Uterus (tissue), 4 donors: ENCODE measurements around the gene PEX11B. TPM values are rescaled to one million over a fixed set of nuclear protein-coding genes. Genes with fewer than 3 reads are reported as not detected.

ENCODE experiments used
- DNase-seq, 2 donors: peaks; one replicate each; pipeline ENCODE4 v3.0.0-alpha.2; 2019 to 2020
- H3K27ac ChIP-seq, 2 donors: fragments of 200-600 bp; sonication (generic); 1 replicate in 1 of 2; 2 replicates in 1 of 2; pipeline ENCODE4 v1.5.1; 2016 to 2018
- H3K27me3 ChIP-seq, 2 donors: fragments of 200-600 bp; sonication (generic); one replicate each; pipeline ENCODE4 v1.5.1; 2018 to 2019; ENCODE audit warnings: control low read depth in 1 of 2
- H3K36me3 ChIP-seq, 2 donors: fragments of 200-600 bp; sonication (generic); one replicate each; pipeline ENCODE4 v1.5.1; 2019; ENCODE audit warnings: control low read depth in 1 of 2
- H3K4me1 ChIP-seq, 2 donors: fragments of 200-600 bp; sonication (generic); one replicate each; pipeline ENCODE4 v1.5.1; 2018 to 2019; ENCODE audit warnings: control low read depth in 1 of 2
- H3K4me3 ChIP-seq, 2 donors: fragments of 200-600 bp; sonication (generic); 1 replicate in 1 of 2; 2 replicates in 1 of 2; pipeline ENCODE4 v1.5.1; 2018 to 2019; ENCODE audit warnings: mild to moderate bottlenecking in 1 of 2
- H3K9me3 ChIP-seq, 2 donors: fragments of 200-600 bp; sonication (generic); one replicate each; pipeline ENCODE4 v1.5.1; 2019; ENCODE audit warnings: control low read depth in 1 of 2
- POLR2A ChIP-seq, 2 donors: fragments of 450-650 bp; IDR thresholded peaks; one replicate each; pipeline ENCODE4 v1.6.1; 2016; ENCODE audit warnings: antibody characterized with exemption in 2 of 2, mild to moderate bottlenecking in 1 of 2, moderate library complexity in 1 of 2
- intact Hi-C: fragments of 100-400 bp; cut with DNase I; formaldehyde crosslinking; loops from one replicate; pipeline ENCODE4 v1.15.1; 2023; ENCODE audit warnings: low total_unique reads
- total RNA-seq, 4 donors: library from RNA; depleted of rRNA in 3 of 4; stranded (reverse); fragments of >200 nt in 3 of 4; gene quantifications; one replicate each; pipeline versions ENCODE4 v1.1.0 to v1.2.4, GENCODE V29; 2014 to 2023
- TF ChIP-seq, protein P1 (sequence below), 4 experiments: fragments of 200-600 bp in 2 of 4; fragments of 450-650 bp in 2 of 4; sonication (generic) in 2 of 4; IDR thresholded peaks; one replicate each; pipeline ENCODE4 v1.5.1; 2016 to 2019; ENCODE audit warnings: antibody characterized with exemption in 4 of 4, mild to moderate bottlenecking in 2 of 4, moderate library complexity in 1 of 4
- donor health status: DM: yes; HTN: yes; CAD: no.

Gene PEX11B
- total RNA-seq, 4 donors from 2014 or later = 26.1 to 46.3 (median 36.0) TPM

DNA sequence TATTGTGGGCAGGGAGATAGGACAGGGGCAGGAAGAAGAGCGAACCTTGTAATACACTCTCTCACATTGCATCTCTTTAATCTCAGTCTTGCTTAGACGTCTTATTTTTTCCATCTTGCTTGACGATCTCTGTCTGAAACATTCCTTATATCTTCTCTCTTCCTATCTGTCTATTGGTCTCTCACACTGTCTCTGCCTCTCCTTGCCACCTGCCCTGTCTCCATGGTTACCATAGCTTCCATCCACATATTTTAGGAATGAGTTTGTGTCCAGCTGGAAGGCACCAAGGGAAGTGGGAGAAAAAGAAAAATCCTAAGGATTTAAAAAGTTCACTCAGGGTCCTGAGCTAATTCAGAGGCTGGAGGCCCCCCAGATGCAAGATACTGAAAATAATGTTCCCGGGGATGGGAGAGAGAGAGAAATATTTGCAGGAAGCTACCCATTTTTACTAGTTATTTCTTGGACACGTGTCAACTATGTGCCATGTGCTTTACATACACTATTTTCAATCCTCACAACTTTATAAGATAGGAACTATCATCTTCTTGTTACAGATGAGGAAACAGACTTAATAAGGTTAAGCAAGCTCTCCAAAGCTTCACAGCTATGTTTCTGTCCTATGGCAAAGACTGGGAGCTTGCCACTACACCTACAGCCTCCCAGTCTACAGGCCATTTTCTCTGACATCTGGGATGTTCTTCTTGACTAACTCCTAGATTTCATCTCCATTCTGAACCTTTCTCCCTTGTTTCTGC lies 44.9 kb upstream of the PEX11B start:
- H3K4me3 ChIP-seq = peak overlapping the region; percentile 55 to 61
- H3K36me3 ChIP-seq = no peaks in the 10 kb centered on the region
- peak overlapping the region; percentile 86 to 93 for H3K27ac ChIP-seq
- TF ChIP-seq POLR2A (IDR thresholded peaks at IDR 0.05) = no peak
- TF ChIP-seq, protein P1, sequence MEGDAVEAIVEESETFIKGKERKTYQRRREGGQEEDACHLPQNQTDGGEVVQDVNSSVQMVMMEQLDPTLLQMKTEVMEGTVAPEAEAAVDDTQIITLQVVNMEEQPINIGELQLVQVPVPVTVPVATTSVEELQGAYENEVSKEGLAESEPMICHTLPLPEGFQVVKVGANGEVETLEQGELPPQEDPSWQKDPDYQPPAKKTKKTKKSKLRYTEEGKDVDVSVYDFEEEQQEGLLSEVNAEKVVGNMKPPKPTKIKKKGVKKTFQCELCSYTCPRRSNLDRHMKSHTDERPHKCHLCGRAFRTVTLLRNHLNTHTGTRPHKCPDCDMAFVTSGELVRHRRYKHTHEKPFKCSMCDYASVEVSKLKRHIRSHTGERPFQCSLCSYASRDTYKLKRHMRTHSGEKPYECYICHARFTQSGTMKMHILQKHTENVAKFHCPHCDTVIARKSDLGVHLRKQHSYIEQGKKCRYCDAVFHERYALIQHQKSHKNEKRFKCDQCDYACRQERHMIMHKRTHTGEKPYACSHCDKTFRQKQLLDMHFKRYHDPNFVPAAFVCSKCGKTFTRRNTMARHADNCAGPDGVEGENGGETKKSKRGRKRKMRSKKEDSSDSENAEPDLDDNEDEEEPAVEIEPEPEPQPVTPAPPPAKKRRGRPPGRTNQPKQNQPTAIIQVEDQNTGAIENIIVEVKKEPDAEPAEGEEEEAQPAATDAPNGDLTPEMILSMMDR (IDR thresholded peaks at IDR 0.05) = no peak
- H3K27me3 ChIP-seq = no peaks in the 10 kb centered on the region
- intact Hi-C loops = no loop called here
- H3K4me1 ChIP-seq = peaks cover 0 to 13% of the 10 kb centered on the region in 2 donors
- no peak for DNase-seq
- H3K9me3 ChIP-seq = no peaks in the 10 kb centered on the region

DNA sequence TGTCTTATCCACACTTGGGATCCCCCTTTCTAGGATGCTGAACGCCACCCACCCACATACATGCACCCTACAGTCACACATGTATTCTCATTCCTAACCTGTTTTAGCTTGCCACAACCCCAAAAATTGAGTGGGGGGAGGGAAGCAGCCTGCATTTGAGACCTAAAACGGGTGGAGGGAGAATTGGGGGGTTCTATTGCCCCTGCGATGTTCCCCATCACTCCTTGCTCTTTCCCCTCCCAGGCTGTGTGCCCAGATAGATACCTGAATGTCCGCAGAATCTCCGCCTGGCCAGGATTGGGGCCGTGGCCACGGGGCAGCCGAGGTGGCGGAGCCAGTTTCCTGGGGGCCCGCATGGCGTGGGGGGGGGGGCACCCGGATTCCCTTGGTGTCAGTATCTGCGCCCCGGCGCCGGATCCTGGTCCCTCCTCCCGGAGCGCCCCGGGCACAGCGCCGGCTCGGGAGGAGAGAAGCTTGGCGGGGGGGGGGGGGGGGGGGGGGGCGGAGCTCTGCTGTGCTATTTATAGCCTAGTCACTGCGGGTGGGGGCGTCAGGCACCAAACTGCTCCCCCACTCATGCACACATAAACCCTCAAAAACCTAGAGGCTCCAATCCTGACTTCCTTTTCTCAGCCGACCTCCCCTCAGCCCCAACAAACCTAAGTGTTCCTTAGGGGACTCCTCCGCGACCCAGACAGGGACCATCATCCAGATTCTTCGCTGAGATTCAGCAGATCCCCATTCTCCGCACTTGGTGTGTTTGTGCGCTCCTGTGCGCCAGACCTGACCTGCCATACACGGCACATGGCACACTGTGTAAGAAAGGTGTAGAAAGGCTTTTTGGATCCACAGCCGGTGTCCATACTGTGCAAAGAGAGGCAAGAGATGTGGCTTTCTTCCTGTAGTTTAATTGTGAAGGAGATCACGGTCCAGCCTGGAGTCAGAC lies 43.9 kb upstream of the PEX11B start:
- DNase-seq = peak; percentile 66 to 68
- peak; percentile 15 to 21 for TF ChIP-seq POLR2A (IDR thresholded peaks at IDR 0.05)
- TF ChIP-seq, protein P1 (IDR thresholded peaks at IDR 0.05) = no peak

GRCh38 chr1:145961425-145962156 lies 43.1 kb upstream of the PEX11B start:
- peak overlapping the region; percentile 52 to 56 for H3K4me3 ChIP-seq
- H3K4me1 ChIP-seq = peaks cover 0 to 13% of the 10 kb centered on the region in 2 donors
- H3K27ac ChIP-seq = peak overlapping the region; percentile 86 to 93
- peak; percentile 65 to 69 for DNase-seq
- intact Hi-C loops = no loop called here
- TF ChIP-seq, protein P1 (IDR thresholded peaks at IDR 0.05) = no peak
- peak in 1 of 2 donors; percentile 6 for TF ChIP-seq POLR2A (IDR thresholded peaks at IDR 0.05)
- no peaks in the 10 kb centered on the region for H3K9me3 ChIP-seq
- H3K36me3 ChIP-seq = no peaks in the 10 kb centered on the region
- no peaks in the 10 kb centered on the region for H3K27me3 ChIP-seq

More for the DNA sequence above, 43.9 kb upstream of the PEX11B start:
- H3K36me3 ChIP-seq = no peaks in the 10 kb centered on the region
- H3K27ac ChIP-seq = peak overlapping the region; percentile 86 to 93
- H3K9me3 ChIP-seq = no peaks in the 10 kb centered on the region
- peak overlapping the region; percentile 52 to 56 for H3K4me3 ChIP-seq
- no peaks in the 10 kb centered on the region for H3K27me3 ChIP-seq
- intact Hi-C loops = no loop called here
- peaks cover 0 to 13% of the 10 kb centered on the region in 2 donors for H3K4me1 ChIP-seq

DNA sequence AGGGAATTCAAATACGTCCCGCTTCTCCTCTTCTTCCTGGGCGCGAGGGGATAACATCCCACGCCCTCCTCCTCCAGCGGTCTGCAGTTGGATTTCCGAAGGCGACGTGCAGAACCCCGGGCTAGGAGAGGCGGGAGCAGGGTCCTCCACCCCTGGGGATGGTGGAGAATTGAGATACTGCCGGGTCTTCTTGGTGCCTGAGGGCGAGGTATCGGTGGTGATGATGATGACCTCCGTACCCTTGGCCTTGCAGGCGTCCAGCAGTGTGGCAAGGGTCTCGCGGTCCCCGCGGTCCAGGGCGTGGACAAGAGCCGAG lies 42.5 kb upstream of the PEX11B start:
- peak overlapping the region; percentile 52 to 56 for H3K4me3 ChIP-seq
- TF ChIP-seq, protein P1 (IDR thresholded peaks at IDR 0.05) = no peak
- TF ChIP-seq POLR2A (IDR thresholded peaks at IDR 0.05) = no peak
- DNase-seq = no peak
- no peaks in the 10 kb centered on the region for H3K27me3 ChIP-seq
- H3K9me3 ChIP-seq = no peaks in the 10 kb centered on the region
- H3K4me1 ChIP-seq = peaks cover 0 to 13% of the 10 kb centered on the region in 2 donors
- H3K36me3 ChIP-seq = no peaks in the 10 kb centered on the region
- H3K27ac ChIP-seq = peak overlapping the region; percentile 86 to 93
- intact Hi-C loops = no loop called here
